DND-41 (cell line): Measurements from ENCODE around the gene FLNC.
A peak's percentile ranks its signal among the peaks of the same experiment; 100 is the strongest.

ENCODE experiments used
- ATAC-seq: fragments of 200-7000 bp; cut with Tn5 transposase; 3 replicates; pipeline ENCODE4 v1.9.1; 2021; ENCODE audit warnings: low read depth; ENCODE audit not compliant: insufficient read depth
- DNase-seq: peaks from one replicate; pipeline ENCODE4 v3.0.0-alpha.2; 2020
- H2AFZ ChIP-seq: 2 replicates; pipeline ENCODE4 v1.6.0; 2012; ENCODE audit warnings: low read depth, low read length
- H3K27ac ChIP-seq: 2 replicates; pipeline ENCODE4 v1.5.1; 2012; ENCODE audit warnings: low read length, inconsistent platforms
- H3K27me3 ChIP-seq: fragments of 200-600 bp; sonication (generic); 2 replicates; pipeline ENCODE4 v1.6.0; 2012; ENCODE audit warnings: low read length, mild to moderate bottlenecking, inconsistent platforms; ENCODE audit not compliant: insufficient read depth, poor library complexity
- H3K36me3 ChIP-seq: 2 replicates; pipeline ENCODE4 v1.5.1; 2012; ENCODE audit warnings: low read length, inconsistent platforms; ENCODE audit not compliant: insufficient read depth
- H3K4me1 ChIP-seq: 2 replicates; pipeline ENCODE4 v1.5.1; 2012; ENCODE audit warnings: mild to moderate bottlenecking, low read length; ENCODE audit not compliant: insufficient read depth
- H3K4me2 ChIP-seq: 2 replicates; pipeline ENCODE4 v1.6.0; 2012; ENCODE audit warnings: mild to moderate bottlenecking, moderate library complexity, low read length, inconsistent platforms; ENCODE audit not compliant: insufficient read depth
- H3K4me3 ChIP-seq, 2 experiments: fragments of 200-600 bp in 1 of 2; shearing (Covaris generic) in 1 of 2; 2 replicates each; pipeline ENCODE4 v1.5.1; 2012 to 2016; ENCODE audit warnings: inconsistent platforms in 2 of 2, low read length in 2 of 2, mild to moderate bottlenecking in 2 of 2, low read depth in 1 of 2, moderate library complexity in 1 of 2
- H3K79me2 ChIP-seq: 2 replicates; pipeline ENCODE4 v1.6.0; 2012; ENCODE audit warnings: low read length, inconsistent platforms; ENCODE audit not compliant: insufficient read depth
- H3K9ac ChIP-seq: 2 replicates; pipeline ENCODE4 v1.6.0; 2012; ENCODE audit warnings: low read depth, mild to moderate bottlenecking, inconsistent platforms, low read length, moderate library complexity
- H3K9me3 ChIP-seq: 2 replicates; pipeline ENCODE4 v1.5.1; 2012; ENCODE audit warnings: low read length, moderate library complexity, mild to moderate bottlenecking, inconsistent platforms; ENCODE audit not compliant: insufficient read depth, severe bottlenecking
- H4K20me1 ChIP-seq: 2 replicates; pipeline ENCODE4 v1.6.0; 2012; ENCODE audit warnings: low read length; ENCODE audit not compliant: insufficient read depth
- EZH2 ChIP-seq: IDR thresholded peaks from 3 replicates; pipeline ENCODE4 v1.6.1; 2012; ENCODE audit warnings: borderline replicate concordance, low read depth, mild to moderate bottlenecking, moderate library complexity, low read length, inconsistent platforms; ENCODE audit not compliant: severe bottlenecking
- TF ChIP-seq, protein P1 (sequence below): IDR thresholded peaks from 2 replicates; pipeline ENCODE4 v1.5.1; 2012; ENCODE audit warnings: borderline replicate concordance, low read length, moderate library complexity, mild to moderate bottlenecking; ENCODE audit not compliant: poor library complexity, severe bottlenecking; ENCODE audit errors: extremely low read depth

The FLNC gene

GRCh38 chr7:128840326-128841170 lies 10.3 kb downstream of the FLNC start:
- no peak for DNase-seq
- Histone ChIP-seq H3K36me3 (no peaks in the 10 kb centered on the region), H3K27ac (no peak overlapping the region), H3K27me3 (no peaks in the 10 kb centered on the region), H3K4me3 (no peak overlapping the region), H3K9me3 (no peaks in the 10 kb centered on the region), H2AFZ (no peak overlapping the region), H3K79me2 (no peaks in the 10 kb centered on the region), H4K20me1 (0 out of 2 replicates have a peak, but pooled peaks cover 3% of the 10 kb centered on the region), H3K4me1 (no peaks in the 10 kb centered on the region), H3K9ac (no peak overlapping the region), H3K4me2 (no peak overlapping the region)
- TF ChIP-seq, protein P1, sequence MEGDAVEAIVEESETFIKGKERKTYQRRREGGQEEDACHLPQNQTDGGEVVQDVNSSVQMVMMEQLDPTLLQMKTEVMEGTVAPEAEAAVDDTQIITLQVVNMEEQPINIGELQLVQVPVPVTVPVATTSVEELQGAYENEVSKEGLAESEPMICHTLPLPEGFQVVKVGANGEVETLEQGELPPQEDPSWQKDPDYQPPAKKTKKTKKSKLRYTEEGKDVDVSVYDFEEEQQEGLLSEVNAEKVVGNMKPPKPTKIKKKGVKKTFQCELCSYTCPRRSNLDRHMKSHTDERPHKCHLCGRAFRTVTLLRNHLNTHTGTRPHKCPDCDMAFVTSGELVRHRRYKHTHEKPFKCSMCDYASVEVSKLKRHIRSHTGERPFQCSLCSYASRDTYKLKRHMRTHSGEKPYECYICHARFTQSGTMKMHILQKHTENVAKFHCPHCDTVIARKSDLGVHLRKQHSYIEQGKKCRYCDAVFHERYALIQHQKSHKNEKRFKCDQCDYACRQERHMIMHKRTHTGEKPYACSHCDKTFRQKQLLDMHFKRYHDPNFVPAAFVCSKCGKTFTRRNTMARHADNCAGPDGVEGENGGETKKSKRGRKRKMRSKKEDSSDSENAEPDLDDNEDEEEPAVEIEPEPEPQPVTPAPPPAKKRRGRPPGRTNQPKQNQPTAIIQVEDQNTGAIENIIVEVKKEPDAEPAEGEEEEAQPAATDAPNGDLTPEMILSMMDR, result no peak
- no peak for TF ChIP-seq EZH2
- ATAC-seq, result no peak

GRCh38 chr7:128841171-128841690 lies 11.0 kb downstream of the FLNC start:
- Histone ChIP-seq H3K4me3 (no peak overlapping the region), H3K79me2 (no peaks in the 10 kb centered on the region), H3K27me3 (no peaks in the 10 kb centered on the region), H4K20me1 (0 out of 2 replicates have a peak, but pooled peaks cover 3% of the 10 kb centered on the region), H3K4me1 (no peaks in the 10 kb centered on the region), H3K36me3 (no peaks in the 10 kb centered on the region), H3K9me3 (no peaks in the 10 kb centered on the region), H3K27ac (no peak overlapping the region), H3K9ac (no peak overlapping the region), H2AFZ (no peak overlapping the region), H3K4me2 (no peak overlapping the region)
- no peak for DNase-seq
- no peak for ATAC-seq
- no peak for TF ChIP-seq EZH2
- TF ChIP-seq, protein P1, result no peak

DNA sequence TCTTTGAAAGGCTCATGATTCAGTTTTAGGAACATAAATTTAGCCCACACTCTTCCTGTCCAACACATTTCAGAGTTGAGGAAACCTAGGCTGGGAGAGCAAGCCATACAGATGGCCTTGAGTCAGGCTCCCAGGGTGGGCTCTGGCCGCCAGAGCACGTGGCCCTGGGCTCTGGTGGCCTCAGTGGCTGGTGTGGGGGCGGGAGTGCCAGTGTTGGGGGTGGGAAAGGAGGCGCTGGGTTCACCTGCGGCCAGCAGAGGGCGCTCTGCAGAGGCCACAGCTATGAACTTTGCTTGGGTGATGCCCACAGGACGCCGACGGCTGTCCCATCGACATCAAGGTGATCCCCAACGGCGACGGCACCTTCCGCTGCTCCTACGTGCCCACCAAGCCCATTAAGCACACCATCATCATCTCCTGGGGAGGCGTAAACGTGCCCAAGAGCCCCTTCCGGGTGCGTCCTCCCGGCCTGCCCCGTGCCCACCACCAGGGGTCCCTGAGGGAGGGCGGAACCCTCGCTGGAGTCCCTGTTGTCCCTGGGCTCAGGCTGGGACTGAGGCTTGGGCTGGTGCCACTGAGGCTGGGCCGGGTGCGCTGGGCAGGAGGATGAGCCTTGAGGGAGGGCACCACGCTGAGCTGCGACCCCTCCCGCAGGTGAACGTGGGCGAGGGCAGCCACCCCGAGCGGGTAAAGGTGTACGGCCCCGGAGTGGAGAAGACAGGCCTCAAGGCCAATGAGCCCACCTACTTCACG lies 11.9 kb downstream of the FLNC start:
- 0 out of 2 replicates have a peak, but pooled peaks cover 3% of the 10 kb centered on the region for H4K20me1 ChIP-seq
- no peak overlapping the region for H3K27ac ChIP-seq
- peak; percentile 52 for DNase-seq
- H3K79me2 ChIP-seq, result no peaks in the 10 kb centered on the region
- H3K4me1 ChIP-seq, result no peaks in the 10 kb centered on the region
- H3K27me3 ChIP-seq, result no peaks in the 10 kb centered on the region
- no peak overlapping the region for H2AFZ ChIP-seq
- ATAC-seq, result peak; percentile 82
- TF ChIP-seq, protein P1, result peak; percentile 69
- no peak for TF ChIP-seq EZH2
- no peaks in the 10 kb centered on the region for H3K36me3 ChIP-seq
- H3K4me2 ChIP-seq, result no peak overlapping the region
- H3K4me3 ChIP-seq, result no peak overlapping the region
- H3K9ac ChIP-seq, result no peak overlapping the region
- H3K9me3 ChIP-seq, result no peaks in the 10 kb centered on the region
